IMR-90 (cell line): Measurements from ENCODE around the gene INSL3.

ENCODE experiments used
- BHLHE40 ChIP-seq: fragments of 150-350 bp; IDR thresholded peaks from 2 replicates; pipeline ENCODE4 v1.6.1; 2016; ENCODE audit warnings: mild to moderate bottlenecking, low read depth, low read length
- CEBPB ChIP-seq: IDR thresholded peaks from 2 replicates; pipeline ENCODE4 v1.6.1; 2012; ENCODE audit warnings: low read depth, low read length, improper control_type of control experiment
- CHD1 ChIP-seq: IDR thresholded peaks from 2 replicates; pipeline ENCODE4 v1.6.1; 2012; ENCODE audit warnings: low read depth, low read length, improper control_type of control experiment
- FOS ChIP-seq: fragments of 150-350 bp; IDR thresholded peaks from 2 replicates; pipeline ENCODE4 v1.6.1; 2016; ENCODE audit warnings: low read depth, low read length
- MAFK ChIP-seq: IDR thresholded peaks from 2 replicates; pipeline ENCODE4 v1.6.1; 2012; ENCODE audit warnings: low read depth, low read length, improper control_type of control experiment
- MAZ ChIP-seq: IDR thresholded peaks from 2 replicates; pipeline ENCODE4 v1.6.1; 2012; ENCODE audit warnings: low read depth, mild to moderate bottlenecking, low read length, improper control_type of control experiment, moderate library complexity, borderline replicate concordance
- MXI1 ChIP-seq: IDR thresholded peaks from 2 replicates; pipeline ENCODE4 v1.6.1; 2012; ENCODE audit warnings: low read depth, mild to moderate bottlenecking, low read length, moderate library complexity, borderline replicate concordance
- POLR2A ChIP-seq: IDR thresholded peaks from 2 replicates; pipeline ENCODE4 v1.6.1; 2012; ENCODE audit warnings: mild to moderate bottlenecking, low read depth, low read length
- RAD21 ChIP-seq: IDR thresholded peaks from 2 replicates; pipeline ENCODE4 v1.6.1; 2012; ENCODE audit warnings: low read length, improper control_type of control experiment
- RFX5 ChIP-seq: IDR thresholded peaks from 2 replicates; pipeline ENCODE4 v1.8.0; 2012; ENCODE audit warnings: low read depth, mild to moderate bottlenecking, low read length, moderate library complexity
- SMC3 ChIP-seq: fragments of 150-350 bp; IDR thresholded peaks from 2 replicates; pipeline ENCODE4 v1.6.1; 2016; ENCODE audit warnings: low read depth, mild to moderate bottlenecking, antibody characterized with exemption, low read length, moderate library complexity
- TF ChIP-seq, protein P1 (sequence below): conservative IDR thresholded peaks from 2 replicates; pipeline ENCODE4 v1.5.1; 2012; ENCODE audit warnings: mild to moderate bottlenecking, low read depth, low read length, improper control_type of control experiment
- TF ChIP-seq, protein P2 (sequence below): fragments of 150-350 bp; IDR thresholded peaks from 2 replicates; pipeline ENCODE4 v1.6.1; 2016; ENCODE audit warnings: low read depth, mild to moderate bottlenecking, low read length, moderate library complexity, borderline replicate concordance

DNA sequence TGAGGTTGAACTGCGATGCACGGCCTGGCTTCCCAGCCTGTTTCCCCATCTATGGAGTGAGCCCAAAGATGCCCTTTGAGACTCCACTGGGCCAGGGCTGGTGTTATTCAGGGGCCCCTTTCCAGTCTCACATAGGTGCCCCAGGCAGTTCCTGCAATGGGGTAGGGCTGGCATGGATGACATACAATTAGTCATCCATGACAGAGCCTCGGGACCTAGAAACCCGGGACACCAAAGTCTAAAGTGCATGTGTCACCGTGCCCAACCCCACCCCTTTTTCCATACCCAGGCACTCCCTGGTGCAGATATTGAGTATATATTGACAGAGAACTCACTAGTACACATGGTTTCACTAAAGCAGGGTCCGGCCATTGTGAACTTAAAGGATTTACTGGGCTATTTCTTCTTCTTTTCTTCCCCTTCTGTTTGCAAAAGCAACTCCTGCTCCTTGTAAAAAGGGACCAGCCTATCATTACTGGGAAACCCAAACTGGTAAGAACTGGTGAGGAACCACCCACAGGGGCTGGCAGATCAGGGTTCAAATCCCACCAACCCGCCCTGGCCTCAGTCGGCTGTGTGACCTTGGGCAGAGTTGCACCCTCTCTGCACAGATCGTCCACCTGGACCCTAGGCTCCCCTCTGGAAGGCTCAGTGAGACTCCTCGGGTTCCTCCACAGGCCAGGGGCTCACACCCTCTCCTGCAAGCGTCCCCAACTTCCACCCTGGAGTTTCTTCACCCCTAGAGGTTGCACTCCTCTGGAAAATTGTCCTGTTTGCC, 23.7 kb downstream of the INSL3 start:
- TF ChIP-seq, protein P1, sequence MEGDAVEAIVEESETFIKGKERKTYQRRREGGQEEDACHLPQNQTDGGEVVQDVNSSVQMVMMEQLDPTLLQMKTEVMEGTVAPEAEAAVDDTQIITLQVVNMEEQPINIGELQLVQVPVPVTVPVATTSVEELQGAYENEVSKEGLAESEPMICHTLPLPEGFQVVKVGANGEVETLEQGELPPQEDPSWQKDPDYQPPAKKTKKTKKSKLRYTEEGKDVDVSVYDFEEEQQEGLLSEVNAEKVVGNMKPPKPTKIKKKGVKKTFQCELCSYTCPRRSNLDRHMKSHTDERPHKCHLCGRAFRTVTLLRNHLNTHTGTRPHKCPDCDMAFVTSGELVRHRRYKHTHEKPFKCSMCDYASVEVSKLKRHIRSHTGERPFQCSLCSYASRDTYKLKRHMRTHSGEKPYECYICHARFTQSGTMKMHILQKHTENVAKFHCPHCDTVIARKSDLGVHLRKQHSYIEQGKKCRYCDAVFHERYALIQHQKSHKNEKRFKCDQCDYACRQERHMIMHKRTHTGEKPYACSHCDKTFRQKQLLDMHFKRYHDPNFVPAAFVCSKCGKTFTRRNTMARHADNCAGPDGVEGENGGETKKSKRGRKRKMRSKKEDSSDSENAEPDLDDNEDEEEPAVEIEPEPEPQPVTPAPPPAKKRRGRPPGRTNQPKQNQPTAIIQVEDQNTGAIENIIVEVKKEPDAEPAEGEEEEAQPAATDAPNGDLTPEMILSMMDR: no peak
- no peak for TF ChIP-seq SMC3
- no peak for TF ChIP-seq FOS
- no peak for TF ChIP-seq MAFK
- no peak for TF ChIP-seq CEBPB
- TF ChIP-seq RFX5: no peak
- TF ChIP-seq BHLHE40: no peak
- TF ChIP-seq POLR2A: no peak
- no peak for TF ChIP-seq MXI1
- no peak for TF ChIP-seq MAZ
- no peak for TF ChIP-seq RAD21
- TF ChIP-seq, protein P2, sequence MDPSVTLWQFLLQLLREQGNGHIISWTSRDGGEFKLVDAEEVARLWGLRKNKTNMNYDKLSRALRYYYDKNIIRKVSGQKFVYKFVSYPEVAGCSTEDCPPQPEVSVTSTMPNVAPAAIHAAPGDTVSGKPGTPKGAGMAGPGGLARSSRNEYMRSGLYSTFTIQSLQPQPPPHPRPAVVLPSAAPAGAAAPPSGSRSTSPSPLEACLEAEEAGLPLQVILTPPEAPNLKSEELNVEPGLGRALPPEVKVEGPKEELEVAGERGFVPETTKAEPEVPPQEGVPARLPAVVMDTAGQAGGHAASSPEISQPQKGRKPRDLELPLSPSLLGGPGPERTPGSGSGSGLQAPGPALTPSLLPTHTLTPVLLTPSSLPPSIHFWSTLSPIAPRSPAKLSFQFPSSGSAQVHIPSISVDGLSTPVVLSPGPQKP: no peak
- no peak for TF ChIP-seq CHD1
